Lower leg skin (tissue), 4 donors: ENCODE results near the gene UFD1. TPM values are rescaled to one million over a fixed set of nuclear protein-coding genes. Genes with fewer than 3 reads are reported as not detected.
A peak's percentile ranks its signal among the peaks of the same experiment; 100 is the strongest.

Experiments
- DNase-seq, 2 donors: peaks; one replicate each; pipeline ENCODE4 v3.0.0-alpha.2; 2019; ENCODE audit warnings: low spot score in 2 of 2
- H3K4me3 ChIP-seq: fragments of 200-600 bp; sonication (generic); 2 replicates; pipeline ENCODE4 v1.5.1; 2017; ENCODE audit warnings: mild to moderate bottlenecking, low read depth; ENCODE audit not compliant: poor library complexity, severe bottlenecking
- CTCF ChIP-seq, 3 donors: fragments of 450-650 bp; IDR thresholded peaks; one replicate each; pipeline ENCODE4 v1.5.1; 2016; ENCODE audit warnings: antibody characterized with exemption in 3 of 3, mild to moderate bottlenecking in 3 of 3, moderate library complexity in 2 of 3
- POLR2A ChIP-seq, 2 donors: fragments of 450-650 bp; IDR thresholded peaks; one replicate each; pipeline ENCODE4 v1.6.1; 2016 to 2017; ENCODE audit warnings: antibody characterized with exemption in 2 of 2, mild to moderate bottlenecking in 1 of 2, moderate library complexity in 1 of 2
- WGBS, 2 donors: methylation state at CpG; one replicate each; pipeline ENCODE4 v1.1.5; 2018; 5-methylcytosine and 5-hydroxymethylcytosine counted together
- intact Hi-C: fragments of 100-400 bp; cut with DNase I; formaldehyde crosslinking; loops from one replicate; pipeline ENCODE4 v1.15.0; 2023; ENCODE audit warnings: low total_unique reads
- total RNA-seq, 4 donors: library from RNA; depleted of rRNA; stranded (reverse); fragments of >200 nt; gene quantifications; one replicate each; pipeline ENCODE4 v1.1.0, GENCODE V29; 2016

UFD1 gene
- 10 to 100 TPM; 21.9 to 40.9 (median 34.5) TPM for total RNA-seq

GRCh38 chr22:19478901-19479354 is at the start of gene UFD1:
Gene UFD1 (minus strand): TSS chr22:19479193. CDS start chr22:19479085, 108 bp downstream.
- 1% methylated on average over 22 to 23 of the region's 42 CpGs for WGBS, 2 donors
- peak; percentile 70 to 95 for DNase-seq
- TF ChIP-seq POLR2A (IDR thresholded peaks at IDR 0.05) (no peak), CTCF (IDR thresholded peaks at IDR 0.05) (no peak)

GRCh38 chr22:19527861-19528417 is 48.9 kb upstream of the UFD1 start:
- WGBS, 2 donors: 81 to 84% methylated on average over 16 to 17 of the region's 17 CpGs
- intact Hi-C loops: no loop called here
- TF ChIP-seq POLR2A (IDR thresholded peaks at IDR 0.05) (no peak), CTCF (IDR thresholded peaks at IDR 0.05) (no peak)
- no peak overlapping the region for H3K4me3 ChIP-seq
- DNase-seq: no peak

More at GRCh38 chr22:19478901-19479354, at the start of gene UFD1:
- peak within 1 kb of the TSS; percentile 91 for H3K4me3 ChIP-seq
- intact Hi-C loops: no loop called here

DNA sequence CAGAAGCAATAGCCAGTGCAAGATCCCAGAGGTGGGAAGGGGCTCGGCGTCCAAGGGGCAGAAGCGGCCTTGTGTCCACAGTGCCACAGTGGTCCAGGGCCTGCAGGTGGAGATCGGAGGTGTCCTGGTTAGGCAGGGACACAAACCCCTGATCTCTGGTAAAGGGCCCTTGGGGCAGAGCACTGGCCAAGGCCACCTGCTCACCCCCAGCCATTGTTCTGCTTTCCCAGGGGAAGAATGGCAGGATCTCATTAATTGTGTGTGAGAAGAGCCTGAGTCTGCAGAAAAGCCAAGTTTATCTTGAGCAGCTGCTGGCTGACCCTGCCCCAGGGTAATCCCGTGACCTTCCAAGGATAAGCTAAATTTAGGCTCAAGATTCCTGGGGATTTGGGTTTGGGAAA is 48.3 kb upstream of the UFD1 start:
- no peak overlapping the region for H3K4me3 ChIP-seq
- intact Hi-C loops: no loop called here
- no peak for TF ChIP-seq POLR2A (IDR thresholded peaks at IDR 0.05)
- DNase-seq: no peak
- 85 to 90% methylated on average over 5 of the region's 5 CpGs for WGBS, 2 donors

- H3K4me3 ChIP-seq: no peak overlapping the region
- no peak for TF ChIP-seq CTCF (IDR thresholded peaks at IDR 0.05)
- no peak for TF ChIP-seq POLR2A (IDR thresholded peaks at IDR 0.05)
- 83 to 84% methylated on average over 7 of the region's 7 CpGs for WGBS, 2 donors
- intact Hi-C loops: no loop called here
- DNase-seq: no peak
Observed at GRCh38 chr22:19526702-19527111, 47.7 kb upstream of the UFD1 start.

DNA sequence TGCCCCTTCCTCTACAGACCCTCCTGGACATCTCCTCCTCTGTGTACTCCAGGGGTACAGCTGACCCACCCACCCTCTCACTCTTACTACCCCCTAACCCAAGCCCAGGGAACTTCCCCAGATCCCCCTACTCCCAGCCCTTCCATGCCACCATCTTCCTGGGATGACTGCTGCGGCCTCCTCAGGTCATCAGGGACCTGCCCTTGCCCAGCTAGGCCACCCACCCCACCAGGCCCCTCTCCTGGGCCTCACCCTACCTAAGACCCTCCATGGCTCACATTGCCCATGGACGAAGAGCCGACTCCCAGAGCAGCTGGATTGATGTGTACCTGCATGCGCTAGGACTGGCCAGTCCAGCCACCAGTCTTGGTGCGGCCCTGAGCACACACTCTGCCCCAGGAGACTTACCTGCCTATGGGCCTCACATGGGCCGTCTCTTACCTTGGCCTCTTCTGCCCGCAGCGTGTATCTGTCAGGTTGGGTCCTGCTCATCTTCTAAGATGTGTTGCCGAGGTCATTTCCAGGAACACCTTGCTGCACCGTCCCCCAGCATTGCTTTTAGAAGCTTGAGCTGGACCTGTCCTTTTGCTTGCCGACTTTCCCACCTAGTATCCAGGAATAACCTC is 47.2 kb upstream of the UFD1 start:
- no peak overlapping the region for H3K4me3 ChIP-seq
- intact Hi-C loops: no loop called here

More for the DNA sequence above, 47.2 kb upstream of the UFD1 start:
- no peak for TF ChIP-seq CTCF (IDR thresholded peaks at IDR 0.05)
- no peak for TF ChIP-seq POLR2A (IDR thresholded peaks at IDR 0.05)
- WGBS, 2 donors: 93 to 97% methylated on average over 11 of the region's 11 CpGs
- DNase-seq: no peak
